GM18520 (cell line): Measurements from ENCODE around the gene LRCH1.

Experiments used
- ATAC-seq: cut with Tn5 transposase; IDR thresholded peaks from one replicate; pipeline ENCODE4 v1.9.1; 2021; ENCODE audit not compliant: unreplicated experiment

The LRCH1 gene

DNA sequence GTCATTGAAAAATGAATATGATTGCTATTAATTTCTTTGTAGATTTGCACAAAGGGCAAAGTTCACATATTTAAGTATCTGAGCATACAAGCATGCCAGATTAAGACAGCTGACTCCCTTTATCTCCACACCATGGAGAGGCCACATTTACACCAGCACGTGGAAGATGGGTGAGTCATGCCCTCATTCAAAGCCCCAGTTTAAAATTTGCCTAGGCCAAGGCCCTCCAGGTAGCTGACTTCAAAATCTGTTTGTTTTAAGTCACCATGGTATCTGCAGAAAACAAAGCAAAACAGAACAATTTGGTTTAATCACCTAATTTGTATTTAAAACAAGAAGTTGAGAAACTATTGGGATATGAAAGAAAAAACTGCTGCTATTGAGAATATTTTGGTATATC lies 134.8 kb downstream of the LRCH1 start:
- ATAC-seq, result peak; percentile 64

DNA sequence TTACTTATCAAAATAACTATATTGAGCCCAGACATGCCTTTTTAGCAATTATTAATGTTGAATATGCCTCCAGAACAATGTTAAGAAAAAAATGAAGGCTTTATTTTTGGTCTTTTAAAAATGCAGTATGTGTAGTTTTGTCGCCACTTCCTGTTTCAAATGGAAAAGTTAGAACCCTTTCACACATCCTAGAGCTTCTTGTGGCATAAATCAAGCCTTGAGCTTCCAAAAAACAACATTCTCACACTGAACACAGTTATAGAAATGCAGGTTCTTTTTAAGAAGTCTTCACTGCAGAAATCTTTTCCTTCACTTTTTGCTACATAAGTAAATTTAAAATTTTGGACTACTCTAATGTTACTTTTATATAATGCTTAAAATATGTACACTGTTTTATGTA lies 135.3 kb downstream of the LRCH1 start:
- ATAC-seq, result no peak

DNA sequence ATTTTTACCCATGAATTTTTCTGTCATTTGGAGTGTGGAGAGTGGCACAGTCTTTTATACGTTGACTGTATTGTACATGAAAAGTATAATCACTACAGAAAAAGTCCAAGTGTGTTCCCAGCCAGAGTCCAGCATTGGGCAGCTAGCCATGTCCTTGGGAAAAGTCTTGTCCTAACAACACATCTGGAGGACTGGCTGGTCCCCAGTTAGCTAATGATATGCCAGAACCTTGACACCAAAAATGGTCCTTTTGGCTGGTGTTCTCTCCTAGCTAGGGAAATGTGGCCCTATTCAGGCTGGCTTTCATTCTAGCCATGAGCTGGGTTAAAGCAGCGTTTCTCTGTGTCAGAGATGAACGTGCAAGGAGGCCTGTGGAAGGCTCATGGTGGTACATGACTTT lies 145.0 kb downstream of the LRCH1 start:
- no peak for ATAC-seq

DNA sequence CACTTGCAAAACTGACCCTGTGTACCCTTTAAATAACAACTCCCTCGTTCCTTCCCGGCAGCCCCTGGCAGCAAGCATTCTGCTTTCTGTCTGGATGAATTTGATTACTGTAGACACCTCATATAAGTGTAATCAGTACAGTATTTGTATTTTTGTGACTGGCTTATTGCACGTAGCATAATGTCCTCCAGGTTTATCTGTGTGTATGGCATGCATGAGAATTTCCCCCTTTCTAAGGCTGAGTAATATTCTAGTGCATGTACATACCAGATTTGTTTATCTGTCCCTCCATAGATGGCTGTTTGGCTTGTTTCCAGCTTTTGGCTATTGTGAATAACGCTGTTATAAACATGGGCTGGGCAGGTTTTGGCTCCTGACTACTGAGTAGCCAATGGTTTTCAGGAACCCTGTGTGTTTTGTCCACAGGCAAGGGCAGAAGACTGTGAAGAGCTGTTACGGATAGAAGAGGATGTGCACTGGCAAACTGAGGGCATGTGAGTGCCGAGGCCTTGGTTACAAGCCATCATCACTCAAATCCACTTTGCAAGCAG lies 146.0 kb downstream of the LRCH1 start:
- no peak for ATAC-seq

DNA sequence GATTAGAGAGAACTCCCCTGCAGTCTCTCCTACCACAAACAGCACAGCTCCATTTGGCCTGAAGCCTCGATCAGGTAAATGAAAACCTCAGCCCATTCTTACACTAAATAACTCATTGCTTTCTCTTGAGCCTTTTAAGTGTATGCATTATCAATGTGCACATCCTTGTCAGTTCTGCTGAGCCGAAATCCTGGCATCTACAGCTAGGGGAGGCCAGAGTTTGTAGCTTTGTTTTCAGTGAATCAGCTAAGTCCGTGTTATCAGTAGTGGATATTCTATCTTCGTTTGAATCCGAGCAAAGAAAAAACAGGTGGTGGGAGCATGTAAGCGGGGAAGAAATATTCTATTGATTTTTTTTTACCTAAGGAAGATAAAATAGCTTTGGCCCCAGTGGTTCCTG lies 159.6 kb downstream of the LRCH1 start:
- ATAC-seq, result no peak

DNA sequence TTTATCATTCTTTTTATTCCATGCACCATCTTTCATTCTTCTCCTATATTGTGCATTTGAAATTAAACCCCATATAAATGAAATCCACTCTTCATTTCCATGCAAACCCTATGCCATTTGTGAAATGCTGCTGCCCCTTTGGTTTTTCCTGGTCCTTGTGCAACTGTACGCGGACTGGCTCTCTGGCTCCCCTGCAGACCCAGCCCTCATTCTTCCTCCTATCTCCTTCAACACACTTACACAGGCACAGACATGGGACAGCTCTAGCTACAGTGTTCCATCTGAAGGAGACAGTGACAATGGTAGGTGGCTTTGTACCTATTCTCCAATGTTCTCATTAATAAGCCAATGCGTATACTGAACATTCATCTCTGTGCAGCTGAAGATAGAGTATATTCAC lies 162.4 kb downstream of the LRCH1 start:
- no peak for ATAC-seq

DNA sequence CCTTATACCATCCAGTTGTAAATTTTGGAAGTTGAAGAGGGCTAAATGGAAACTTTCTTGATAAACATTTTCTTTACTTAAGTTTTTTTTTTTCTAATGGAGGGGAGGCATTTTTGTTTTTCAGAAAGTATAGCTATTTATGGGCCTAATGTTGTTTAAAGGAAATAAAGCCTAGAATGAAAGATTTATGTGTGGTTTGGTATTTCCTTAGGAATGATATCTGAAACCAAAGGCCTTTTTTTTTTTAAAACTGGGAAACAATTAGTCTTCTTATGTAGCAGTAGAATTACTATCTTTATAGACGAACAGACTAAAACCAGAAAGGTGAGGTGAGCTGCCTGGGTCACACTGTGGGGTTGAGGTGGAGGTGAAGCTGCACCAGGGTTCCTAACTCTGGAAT lies 163.9 kb downstream of the LRCH1 start:
- ATAC-seq, result no peak

DNA sequence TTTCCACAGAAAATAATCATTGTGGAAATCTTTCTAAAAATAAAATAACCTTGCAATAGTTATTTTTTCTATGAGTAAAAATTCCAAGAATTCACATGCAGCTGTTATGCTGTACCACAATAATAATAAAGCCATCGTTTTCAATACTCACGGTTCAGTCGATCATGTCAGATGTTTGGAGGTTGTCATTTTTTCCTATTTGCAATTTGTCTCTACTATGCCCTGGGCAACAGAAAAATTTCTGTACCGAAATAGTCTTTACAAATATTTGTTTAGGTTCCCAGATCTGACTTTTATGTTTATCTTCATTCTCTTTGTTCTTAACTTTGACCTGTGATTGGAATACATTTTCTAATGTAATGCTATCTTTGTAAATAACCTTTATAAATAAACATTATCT lies 164.3 kb downstream of the LRCH1 start:
- no peak for ATAC-seq

DNA sequence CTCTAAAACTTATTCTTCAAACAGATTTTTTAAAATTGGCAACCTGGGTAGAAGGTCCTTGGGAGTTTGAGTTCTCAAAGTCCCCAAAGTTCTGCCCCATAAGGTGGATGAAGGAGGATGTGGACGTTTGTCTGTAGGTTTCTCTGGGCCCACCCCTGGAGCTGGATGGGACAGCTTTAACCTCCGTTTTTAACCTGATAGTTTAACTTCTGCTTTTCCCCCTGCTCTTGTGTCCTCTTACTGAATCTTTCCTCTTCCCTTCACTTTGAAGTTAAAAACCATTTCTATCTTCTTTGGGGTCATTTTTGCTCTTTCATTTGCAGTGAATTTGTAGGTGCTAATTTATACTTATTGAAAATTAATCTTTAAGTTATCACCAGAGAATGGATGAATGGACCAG lies 164.9 kb downstream of the LRCH1 start:
- ATAC-seq, result no peak

DNA sequence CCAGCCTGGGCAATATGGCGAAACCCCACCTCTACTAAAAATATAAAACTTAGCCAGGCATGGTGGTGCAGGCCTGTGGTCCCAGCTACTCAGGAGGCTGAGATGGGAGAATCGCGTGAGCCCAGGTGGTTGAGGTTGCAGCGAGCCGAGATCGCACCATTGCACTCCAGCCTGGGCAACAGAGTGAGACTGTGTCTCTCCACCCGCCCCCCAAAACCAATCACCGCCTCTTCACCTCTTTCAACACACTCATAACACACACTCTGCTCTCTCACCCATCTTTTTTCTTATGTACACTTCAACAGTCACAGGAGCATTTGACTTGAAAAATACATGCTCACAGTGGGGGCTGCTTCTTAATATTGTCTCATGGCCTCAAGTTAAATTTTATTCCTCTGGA lies 167.2 kb downstream of the LRCH1 start:
- ATAC-seq, result no peak

DNA sequence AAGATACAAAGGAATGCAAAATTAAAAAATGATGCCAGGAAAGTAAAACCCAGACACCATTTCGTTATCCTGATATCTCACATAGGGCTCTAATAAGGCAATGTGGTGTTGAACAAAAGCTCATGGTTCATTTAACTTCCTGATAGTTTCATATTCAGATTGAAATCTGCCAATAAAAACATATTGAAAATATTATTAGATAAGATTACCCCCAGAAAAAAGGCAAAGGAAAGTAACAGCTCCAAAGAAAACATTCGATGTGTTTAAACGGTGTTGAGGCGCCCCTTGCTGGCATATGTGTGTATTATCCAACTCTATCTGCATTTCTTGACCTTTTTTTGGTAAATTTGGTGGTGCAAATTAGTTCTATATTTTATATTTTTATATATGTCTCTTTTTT lies 168.1 kb downstream of the LRCH1 start:
- ATAC-seq, result no peak

DNA sequence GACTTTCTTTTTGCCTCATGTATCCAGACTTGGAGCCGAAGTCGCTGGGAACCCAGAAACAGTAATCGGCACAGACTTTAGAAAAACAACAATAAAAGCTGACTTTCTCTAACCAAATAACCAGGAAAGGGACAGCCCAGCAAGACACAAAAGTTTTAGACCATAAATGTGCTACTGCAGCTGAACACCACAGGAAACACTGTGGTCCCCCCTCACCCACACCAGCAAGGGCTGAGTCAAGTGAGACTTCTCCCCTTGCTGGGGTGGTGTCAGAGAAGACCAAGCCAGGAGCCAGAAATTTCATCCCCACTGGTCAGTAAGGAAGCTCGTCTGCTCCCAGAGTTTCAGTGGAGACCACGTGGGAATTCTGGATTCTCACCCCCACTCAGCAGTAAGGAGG lies 173.4 kb downstream of the LRCH1 start:
- ATAC-seq, result no peak

DNA sequence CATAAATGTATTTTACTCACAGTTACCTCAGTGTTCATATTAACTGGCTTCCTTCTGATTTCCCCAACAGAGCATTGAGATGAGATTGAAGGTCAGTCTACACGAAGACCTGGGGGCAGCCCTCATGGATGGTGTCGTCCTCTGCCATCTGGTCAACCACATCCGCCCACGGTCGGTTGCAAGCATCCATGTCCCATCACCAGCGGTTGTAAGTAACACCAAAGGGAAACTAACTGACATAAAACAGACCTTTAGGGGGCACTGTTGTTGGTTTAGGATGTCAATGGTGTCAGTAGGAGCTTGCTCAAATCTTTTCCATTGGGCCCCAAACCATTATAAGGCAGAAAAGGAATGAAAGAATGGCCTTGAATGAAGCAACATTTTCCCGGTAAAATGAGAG lies 175.8 kb downstream of the LRCH1 start:
- ATAC-seq, result no peak

DNA sequence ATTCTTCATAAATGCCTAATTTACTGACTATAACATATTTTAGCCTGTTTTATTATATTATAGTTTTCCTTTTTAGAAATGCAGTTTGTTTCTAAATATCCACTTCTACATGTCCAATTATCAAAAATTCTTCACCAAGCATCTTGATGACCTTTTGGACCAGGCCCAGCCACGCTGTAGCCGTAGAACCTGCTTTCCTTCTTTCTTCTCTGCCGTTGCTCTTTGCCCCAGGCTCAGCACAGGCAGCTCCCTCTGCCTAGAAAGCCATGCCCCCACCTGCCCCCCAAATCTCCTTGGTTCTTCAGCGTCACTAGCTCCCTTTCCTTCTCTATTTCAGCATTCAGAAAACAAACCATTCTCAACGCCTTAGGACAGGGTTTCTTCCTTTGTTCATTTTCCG lies 178.6 kb downstream of the LRCH1 start:
- ATAC-seq, result no peak

DNA sequence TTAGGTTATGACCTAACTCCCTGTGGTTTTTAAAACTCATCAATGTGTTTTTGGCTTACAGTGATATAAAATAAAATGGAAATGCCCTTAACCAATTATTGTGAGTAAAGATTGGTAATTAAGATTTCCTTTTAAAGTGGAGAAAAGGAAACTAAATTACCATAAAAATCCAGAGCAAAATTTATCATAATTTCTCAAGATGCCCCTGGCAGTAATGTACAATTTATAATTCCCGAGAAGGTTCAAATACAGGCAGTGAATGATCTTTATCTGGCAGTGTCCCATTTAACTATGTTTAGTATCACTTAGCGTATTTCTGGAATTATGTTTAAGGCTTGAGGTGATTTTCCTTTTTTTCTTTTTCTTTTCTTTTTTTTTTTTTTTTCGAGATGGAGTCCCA lies 182.5 kb downstream of the LRCH1 start:
- no peak for ATAC-seq

DNA sequence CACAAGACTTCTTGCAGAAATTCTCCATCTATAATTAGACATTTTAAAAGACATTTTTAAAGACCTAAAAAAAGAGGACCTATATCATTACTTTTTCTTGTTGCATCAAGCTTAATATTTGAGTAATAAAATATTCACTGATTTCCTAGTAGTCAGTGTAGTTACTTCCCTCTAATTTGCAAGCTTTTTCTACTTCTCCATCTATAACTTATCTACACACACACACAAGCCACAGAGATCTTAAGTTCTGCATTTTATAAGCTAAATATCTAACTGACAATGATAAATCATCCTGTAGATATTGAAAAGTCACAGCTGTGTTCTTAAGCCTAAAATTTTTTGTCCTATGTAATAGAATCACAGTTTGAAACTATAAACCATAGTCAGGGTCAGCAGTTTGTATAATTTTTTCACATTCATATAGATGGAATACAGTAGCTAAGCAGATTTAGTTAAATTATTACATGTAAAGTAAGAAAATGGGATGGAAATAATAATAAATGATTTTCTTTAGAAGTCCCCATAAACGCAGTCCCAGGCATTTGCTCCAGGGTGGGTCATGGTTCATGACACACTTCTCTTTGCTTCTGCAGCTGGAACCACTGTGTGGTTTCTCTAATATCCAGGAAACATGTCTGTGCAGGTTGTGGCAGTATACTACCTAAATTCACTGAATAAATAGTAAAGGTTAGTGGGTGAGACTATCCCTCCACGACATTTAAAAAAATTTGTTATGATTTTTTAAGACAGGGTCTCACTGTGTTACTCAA lies 183.8 kb downstream of the LRCH1 start:
- no peak for ATAC-seq

DNA sequence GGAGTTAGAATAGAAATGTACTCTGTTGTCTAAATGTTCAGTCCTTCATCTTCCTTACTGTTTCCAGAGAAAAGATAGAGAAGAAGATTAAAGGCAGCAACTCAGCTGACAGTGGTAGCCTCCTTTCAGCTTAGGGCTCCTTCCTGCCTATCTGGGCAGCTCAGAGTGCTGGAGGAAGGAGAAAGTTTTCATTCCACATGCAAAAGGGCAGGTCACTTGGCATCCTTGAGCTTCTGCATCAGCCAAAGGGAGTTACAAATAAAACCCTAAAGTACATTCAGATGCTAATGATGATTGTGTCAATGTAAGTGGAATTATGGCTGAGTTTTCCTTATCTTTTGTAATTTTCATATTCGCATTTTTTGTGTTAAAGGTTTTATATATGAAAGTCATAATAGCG lies 185.1 kb downstream of the LRCH1 start:
- ATAC-seq, result no peak

DNA sequence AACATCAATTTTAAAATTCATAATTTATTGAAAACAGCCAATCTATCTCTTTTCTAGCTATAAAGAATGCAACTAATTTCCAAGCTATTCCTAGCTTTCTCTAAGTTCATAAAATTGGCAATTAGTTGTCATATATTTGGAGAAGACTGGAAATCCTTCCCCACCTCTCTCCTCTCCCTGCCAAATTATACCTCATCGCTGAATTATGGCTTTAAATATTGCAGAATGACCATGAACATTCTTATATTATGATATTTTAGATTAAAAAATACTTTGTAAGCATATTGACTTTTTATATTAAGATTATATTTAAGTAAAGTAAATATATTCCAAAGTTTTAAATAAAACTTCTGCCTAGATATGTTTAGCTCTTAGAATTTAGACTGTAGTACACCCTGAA lies 185.8 kb downstream of the LRCH1 start:
- no peak for ATAC-seq

DNA sequence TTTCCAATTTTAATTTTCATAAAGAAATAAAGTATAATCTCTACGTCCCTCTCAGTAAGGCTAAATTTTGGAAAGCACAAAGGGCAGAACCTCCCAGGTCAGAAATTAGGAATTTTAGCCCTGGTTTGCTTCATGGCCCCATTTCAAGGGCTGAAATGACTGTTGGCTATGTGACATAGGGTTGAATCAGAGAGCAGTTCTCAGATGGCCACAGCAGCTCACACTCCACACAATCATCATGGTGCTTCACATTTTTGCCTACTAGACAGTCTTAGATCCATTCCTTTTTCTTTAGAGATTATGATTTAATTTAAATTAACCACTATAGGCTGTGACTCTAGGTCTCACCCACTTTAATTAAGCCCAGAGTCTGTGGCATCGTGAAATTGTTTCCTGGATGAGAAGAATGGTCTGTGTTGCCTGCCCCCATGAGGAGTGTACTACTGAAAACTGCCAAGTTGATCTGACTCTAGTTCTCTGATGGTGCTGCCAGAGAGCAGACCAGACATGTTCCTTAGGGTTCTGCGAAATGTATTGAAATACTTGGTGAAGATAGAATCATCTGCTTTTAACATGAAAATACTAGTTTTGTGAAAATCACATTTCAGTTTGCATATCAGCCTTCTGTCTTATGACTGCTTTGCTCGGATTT lies 186.6 kb downstream of the LRCH1 start:
- ATAC-seq, result no peak

DNA sequence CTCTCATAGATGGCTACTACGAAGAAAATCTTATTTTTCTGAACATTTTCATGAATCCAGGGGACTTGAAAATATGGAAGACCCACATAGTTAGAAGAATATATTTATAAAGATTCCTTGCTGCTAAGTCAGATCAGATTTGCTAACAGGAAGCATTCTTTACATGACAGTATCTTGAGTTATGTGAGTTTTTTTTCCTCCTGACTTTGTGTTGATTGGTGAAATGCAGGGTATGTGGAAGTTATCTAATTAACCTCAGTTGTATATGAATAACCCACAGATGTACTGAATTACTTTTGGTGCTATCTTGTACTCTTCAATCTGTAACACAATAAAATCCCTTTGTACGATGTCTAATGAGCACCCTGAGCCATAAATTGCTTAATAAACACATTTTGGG lies 190.2 kb downstream of the LRCH1 start:
- ATAC-seq, result no peak

DNA sequence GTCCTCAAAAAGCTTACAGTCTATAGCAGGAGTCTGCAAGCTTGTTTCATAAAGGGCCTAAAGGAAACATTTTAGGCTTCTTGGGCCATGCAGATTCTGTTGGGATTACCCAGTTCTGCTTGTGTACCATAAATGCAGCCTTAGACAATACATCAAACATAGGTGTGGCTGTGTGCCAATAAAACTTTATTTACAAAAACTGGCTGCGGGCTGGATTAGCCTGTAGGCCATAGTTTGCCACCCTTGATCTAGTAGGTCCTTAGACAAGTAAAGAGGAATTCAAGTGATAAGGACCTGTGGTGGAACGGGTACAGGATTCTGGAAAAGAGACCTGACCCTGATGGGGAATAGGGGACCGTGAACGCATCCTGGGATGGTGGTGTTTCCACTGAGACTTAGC lies 192.1 kb downstream of the LRCH1 start:
- no peak for ATAC-seq

DNA sequence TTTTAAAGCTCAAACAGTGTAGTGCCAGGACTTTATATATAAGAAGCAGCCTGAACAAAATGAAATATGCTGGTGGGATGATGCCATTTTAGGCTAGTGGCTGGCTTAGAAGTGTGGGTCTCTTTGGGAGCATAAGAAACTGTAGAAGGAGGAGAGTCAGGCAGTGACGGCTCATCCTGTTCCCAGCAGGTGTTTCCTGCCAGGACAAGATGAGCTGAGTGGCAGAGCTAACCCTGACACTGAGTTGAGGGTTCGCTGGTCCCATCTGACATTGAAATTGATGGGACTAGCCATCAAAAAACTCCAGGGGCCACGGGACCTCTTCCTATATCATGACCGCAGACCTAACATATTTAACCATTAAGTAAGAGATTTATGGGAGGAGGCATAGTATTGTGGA lies 192.7 kb downstream of the LRCH1 start:
- no peak for ATAC-seq
